NCI-H2107 treated with DMSO at 0.1 percent for 48 hours (cell line): ENCODE data around the gene ZFX.

Source experiments
- DNase-seq: peaks from one replicate; lab custom pipeline; 2025; ENCODE audit not compliant: unreplicated experiment; lab: John Stamatoyannopoulos, UW

The ZFX gene

DNA sequence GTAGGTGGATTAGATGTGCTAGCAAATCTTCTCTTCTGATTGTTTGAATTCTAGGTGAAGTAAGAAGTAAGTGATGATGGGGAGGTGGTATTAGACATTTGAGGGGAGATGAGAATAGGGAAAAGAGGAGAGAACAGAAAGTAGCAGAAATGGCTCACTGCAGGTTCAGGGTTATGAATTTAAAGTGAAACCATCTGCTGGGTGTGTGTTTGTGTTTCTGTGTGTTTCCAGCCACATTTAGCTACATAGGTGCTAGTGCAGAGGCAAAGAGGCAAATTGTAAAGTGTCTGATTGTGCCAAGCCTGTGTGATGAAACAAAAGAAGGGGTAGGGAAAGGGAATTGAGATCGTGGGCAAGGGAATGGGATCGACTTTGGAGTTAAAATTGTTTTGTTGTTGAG lies 50.6 kb downstream of the ZFX start:
- DNase-seq: no peak

DNA sequence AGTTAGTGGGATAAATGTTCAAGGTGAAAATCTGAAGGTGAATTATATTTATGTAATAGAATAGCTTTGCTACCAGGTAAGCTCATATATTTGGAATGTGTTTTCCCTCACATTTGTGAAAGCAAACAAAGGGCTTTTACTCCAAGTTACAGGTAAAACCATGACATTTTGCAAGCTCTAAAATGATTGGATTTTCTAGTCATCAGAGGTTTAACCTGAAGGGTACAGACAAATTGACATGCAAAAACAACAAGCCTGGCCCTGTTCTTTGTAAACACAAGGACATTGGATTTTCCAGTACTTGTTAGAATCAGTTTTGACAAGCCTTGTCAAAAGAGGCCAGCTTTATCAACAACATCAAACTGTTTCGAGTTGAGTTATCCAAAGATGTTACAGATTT lies 51.7 kb downstream of the ZFX start:
- DNase-seq: no peak

DNA sequence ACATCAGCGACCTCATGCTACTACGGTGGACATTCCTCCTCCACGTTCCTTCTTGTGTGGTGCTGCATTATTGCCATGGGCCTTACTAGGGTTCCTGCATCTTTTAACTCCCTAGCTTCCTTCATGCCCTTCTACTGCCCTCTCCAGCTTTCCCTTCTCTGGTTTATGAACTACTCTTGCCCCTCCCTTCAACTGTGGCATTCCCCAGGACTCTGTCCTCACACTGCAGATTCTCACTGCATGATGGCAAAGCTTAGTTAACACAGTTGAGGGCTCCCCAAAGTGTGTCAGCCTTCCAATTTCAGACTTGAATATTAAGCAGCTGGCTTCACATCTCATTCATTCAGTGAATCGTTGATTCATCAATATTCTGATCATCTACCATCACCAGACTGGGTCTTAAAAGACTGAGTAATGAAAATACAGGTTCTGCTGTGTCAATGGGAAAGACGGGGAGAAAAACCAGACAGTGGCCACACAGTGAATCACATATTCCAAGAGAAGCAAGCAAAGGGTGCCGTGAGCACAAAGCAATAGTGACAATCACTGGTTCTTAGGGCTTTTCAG lies 53.0 kb downstream of the ZFX start:
- no peak for DNase-seq

- no peak for DNase-seq
These were observed 53.7 kb downstream of the ZFX start for GRCh38 chrX:24203072-24203808.

DNA sequence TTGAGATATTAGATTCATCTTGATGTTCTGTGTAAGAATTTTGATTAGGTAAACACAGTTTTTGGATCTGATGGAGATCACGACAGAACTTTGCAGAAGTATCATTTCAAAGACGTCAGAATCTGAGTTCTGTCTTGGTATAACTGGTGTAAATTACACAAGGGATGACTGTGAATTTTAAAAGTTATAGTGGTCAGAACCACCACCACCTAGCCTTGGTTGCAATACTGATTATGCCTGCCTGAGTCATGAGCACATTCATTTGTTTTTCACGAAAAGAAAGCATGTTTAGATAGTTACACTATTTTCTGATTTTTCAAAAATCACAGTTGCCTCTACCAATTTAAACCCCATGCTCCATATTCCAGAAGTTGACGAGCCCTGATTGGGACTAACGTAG lies 54.8 kb downstream of the ZFX start:
- DNase-seq: no peak

DNA sequence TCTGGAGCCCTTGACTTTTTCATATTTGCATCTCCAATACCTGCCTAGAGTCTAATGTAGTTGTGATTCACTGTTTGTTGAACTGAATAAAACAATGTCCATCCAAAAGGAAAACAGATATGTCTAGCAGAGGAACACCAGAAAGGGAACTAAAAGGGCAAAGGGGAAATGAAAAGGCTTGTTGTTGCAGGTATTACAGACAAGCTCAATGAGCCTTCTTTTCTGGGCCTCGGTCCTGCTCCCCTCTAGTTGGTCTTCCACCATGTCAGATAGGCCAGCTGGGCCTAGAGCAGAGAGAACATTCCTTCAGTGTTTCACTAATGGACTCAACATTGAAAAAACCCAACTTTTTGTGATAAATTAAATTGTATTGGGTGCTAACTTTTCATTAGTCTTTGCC lies 55.4 kb downstream of the ZFX start:
- no peak for DNase-seq

- no peak for DNase-seq
These were observed 58.3 kb downstream of the ZFX start for GRCh38 chrX:24207826-24208225.

DNA sequence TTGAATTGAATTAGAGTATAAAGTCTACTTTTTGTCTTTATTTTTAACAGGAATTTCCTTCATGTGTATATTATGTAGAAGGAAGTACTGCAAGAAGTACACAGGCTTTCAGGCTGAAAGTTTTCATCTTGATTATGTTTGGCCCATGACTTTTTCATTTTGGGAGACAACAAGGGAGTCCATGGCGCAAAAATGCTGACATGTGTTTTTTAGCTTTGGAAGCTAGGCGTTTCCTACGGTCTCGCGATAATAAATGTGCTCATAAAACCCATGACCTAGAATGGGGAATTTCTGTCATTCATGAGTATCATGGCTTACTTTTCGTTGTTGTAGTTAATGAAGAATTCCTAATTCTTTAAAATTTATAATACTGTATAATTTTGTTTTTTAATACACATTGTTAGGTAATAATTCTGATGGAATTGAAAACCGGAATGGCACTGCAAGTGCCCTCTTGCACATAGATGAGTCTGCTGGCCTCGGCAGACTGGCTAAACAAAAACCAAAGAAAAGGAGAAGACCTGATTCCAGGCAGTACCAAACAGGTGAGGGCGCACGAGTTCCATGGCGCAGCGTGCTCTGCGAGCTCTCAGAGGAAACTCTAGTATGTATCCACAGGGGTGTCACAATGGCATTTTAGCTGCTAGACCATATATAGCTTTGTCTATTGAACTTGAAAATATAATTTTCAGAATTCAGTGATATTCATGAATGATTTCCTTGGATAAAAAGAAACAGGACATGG lies 59.1 kb downstream of the ZFX start:
- no peak for DNase-seq

- no peak for DNase-seq
These were observed 60.7 kb downstream of the ZFX start for GRCh38 chrX:24210190-24210589.

DNA sequence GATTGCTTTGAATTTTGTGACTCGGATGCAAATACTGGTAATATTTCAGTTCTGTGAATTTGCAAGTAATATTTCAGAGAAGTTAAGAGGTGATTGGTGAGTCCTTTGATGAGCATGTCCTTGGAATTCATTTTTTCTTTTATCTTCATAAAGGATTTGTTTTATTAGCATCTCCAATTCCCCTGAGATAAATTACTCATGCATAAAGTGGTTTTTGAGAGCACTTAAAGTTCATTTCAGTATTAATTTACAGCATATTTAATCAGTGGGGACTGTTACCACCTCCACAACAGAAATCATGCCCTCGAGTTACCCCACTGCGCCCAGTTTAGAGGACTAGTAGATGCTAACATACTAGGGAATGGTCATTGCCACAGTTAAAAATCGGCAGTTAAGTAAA lies 65.0 kb downstream of the ZFX start:
- no peak for DNase-seq

DNA sequence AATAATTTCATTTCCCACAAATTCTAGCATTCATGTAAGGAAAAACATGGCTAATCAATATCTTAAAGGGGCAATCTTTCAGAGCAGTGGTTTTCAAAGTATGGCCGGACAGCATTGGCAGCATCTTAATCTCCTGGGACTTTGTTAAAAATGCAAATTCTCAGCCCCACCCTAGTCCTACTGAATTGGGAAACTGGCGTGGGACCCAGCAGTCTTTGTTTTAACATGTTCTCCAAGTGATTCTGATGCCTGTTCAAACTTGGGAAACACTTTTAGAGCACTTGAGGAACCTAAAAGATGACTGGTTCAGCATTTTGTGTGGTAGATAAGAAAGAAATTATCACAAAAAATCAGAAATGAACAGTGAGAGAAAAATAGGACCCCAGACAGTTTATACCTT lies 65.7 kb downstream of the ZFX start:
- DNase-seq: no peak

- DNase-seq: no peak
These were observed 66.5 kb downstream of the ZFX start for GRCh38 chrX:24216037-24216436.

GRCh38 chrX:24216827-24217226 lies 67.3 kb downstream of the ZFX start:
- DNase-seq: no peak

DNA sequence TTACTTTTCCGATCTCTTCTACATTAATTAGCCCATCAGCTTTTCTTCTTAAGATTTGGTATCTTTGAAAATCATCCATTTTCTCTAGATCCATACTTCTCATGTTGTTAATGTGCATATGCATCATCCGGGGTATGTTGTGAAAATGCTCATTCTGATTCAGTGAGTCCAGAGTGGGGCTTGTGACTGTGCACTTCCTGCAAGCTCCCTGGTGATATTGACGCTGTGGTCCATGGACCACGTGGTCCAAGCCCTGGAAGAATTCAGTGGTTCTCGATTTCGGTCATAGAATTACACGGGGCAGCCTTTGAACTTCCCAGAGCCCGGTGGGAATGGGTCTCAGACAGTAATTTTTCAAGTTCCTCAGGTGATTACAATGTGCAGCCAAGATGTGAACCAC lies 69.8 kb downstream of the ZFX start:
- no peak for DNase-seq

DNA sequence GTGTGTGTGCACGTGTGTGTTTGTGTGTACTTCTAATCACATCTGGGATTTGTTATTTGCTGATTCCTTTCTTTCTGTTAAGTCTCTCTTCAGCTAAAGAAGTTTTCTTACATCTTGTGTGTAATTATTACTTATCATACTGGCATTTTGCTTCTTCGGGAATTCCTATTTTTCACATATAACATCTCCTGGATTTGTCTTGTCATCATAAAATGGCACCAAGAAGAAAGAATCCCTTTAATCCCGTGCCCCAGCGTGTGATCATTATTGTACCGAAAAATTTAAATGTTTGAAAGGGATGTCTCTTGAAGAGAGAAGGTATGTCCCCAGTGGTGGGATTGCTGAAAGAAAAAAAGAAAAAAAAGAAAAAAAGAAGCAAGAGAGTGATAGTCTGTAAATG lies 72.3 kb downstream of the ZFX start:
- DNase-seq: no peak

DNA sequence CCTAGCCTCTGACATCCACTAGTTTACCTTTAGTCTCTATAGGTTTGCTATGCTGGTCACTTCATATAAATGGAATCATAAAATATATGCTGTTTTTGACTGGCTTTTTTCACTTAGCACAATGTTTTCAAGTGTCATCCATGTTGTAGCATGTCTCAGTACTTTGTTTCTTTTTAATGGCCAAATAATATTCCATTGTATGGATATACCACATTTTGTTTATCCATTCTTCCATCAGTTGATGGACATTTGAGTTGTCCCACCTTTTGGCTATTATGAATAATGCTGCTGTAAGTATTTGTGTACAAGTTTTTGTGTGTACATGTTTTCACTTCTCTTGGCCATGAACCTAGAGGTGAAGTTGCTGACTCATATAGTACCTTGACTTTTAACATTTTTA lies 75.7 kb downstream of the ZFX start:
- DNase-seq: no peak

DNA sequence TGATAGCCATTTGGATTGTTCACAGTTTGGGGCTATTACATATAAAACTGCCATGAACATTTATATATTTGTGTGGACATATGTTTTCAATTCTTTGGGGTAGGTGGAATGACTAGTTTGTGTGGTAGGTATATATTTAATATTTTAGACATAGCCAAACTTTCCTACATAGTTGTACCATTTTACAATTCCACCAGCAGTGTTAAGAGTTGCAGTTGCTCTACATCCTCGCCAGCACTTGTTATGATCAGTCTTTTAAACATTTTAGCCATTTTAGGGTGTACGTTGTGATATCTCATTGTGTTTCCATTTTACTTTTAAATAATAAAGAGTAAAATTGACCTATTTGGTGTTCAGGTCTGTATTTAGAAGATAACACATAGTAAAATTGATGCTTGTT lies 76.6 kb downstream of the ZFX start:
- no peak for DNase-seq

- no peak for DNase-seq
These were observed 79.1 kb downstream of the ZFX start for GRCh38 chrX:24228596-24228995.

- DNase-seq: no peak
These were observed 79.9 kb downstream of the ZFX start for GRCh38 chrX:24229400-24229879.

DNA sequence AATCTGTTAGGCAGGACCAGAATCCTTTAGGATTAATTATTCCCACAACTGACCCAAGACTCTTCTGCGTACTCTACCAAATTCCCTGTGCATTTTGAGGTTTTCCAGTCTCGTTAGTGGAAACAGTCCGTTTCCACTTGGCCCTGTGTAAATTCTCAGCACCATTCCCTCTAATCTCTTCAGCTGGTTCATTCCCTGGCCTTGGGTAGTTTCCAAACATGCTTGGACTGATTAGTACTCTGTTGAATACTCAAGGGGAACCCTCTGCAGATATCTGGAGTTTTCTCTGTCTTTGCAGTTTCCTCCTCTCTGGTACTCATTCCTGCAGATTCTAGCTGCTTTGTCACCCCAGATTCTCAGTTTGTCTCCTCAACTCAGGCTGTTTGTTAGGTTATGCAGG lies 80.4 kb downstream of the ZFX start:
- DNase-seq: no peak

DNA sequence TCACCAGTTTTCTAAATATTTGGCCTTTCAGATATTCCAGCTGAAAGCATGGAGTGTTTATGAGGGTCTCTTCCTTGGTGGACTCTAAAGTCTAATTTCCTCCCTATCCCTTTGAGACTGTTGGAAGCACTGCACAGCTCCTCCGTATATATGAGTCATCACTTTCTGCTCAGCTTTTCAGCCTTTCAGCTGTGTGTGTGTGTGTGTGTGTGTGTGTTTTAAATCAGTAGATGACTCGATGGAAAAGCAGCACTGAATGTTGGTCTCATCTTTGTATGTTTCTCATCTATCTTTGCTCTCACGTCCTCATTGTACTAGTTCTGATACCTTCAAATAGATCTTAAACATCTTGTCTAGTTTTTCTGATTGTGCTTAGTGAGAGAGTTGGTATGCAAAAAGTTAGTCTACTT lies 81.6 kb downstream of the ZFX start:
- no peak for DNase-seq

DNA sequence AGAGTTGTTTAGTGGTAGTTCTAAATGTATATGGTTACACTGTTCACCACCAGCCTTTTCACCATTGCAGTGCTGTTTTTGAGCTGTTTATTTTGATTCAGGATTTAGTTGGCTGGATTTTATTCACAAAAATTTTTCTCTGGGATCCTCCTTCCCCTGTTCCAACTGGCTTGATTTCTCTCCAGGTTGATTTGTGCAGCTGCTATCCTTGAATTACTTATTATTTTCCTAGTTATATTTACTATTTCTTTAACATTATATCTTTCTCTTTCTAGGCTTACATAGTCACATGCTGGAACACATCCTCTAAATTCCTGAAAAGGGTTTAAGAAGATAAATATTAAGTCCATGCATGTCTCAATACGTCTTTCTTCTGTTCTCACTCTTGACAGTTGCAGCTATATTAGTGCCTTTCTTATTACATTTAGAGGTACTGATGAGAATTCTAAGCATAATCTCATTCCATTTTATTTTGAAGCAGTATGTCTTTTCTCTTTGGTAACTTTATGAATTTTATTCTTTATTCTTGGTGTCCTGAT lies 82.2 kb downstream of the ZFX start:
- DNase-seq: no peak
